HepG2 (cell line): Measurements from ENCODE around the gene FBLIM1. TPM values are rescaled to one million over a fixed set of nuclear protein-coding genes. Genes with fewer than 3 reads are reported as not detected.

Experiments
- AGO2 ChIP-seq: fragments of 200-400 bp; formaldehyde crosslinking; optimal IDR thresholded peaks from 2 replicates; pipeline ENCODE3; 2017; ENCODE audit warnings: mild to moderate bottlenecking, low read depth, low read length, moderate library complexity
- HMG20A ChIP-seq: IDR thresholded peaks from 2 replicates; pipeline ENCODE4 v1.6.1; 2016; ENCODE audit warnings: borderline replicate concordance
- MEIS2 ChIP-seq: sonication (generic); formaldehyde crosslinking; IDR thresholded peaks from 2 replicates; pipeline ENCODE4 v1.9.0; 2021; ENCODE audit warnings: mild to moderate bottlenecking, missing genetic modification reagents
- NFYC ChIP-seq: IDR thresholded peaks from 2 replicates; pipeline ENCODE4 v1.6.1; 2016; ENCODE audit warnings: missing genetic modification reagents, missing compliant biosample characterization
- PTBP1 ChIP-seq: fragments of 200-400 bp; formaldehyde crosslinking; IDR thresholded peaks from 2 replicates; pipeline ENCODE4 v1.6.1; 2018; ENCODE audit warnings: low read length, low read depth; ENCODE audit not compliant: poor library complexity, severe bottlenecking
- RXRB ChIP-seq: IDR thresholded peaks from 2 replicates; pipeline ENCODE4 v1.6.1; 2016; ENCODE audit warnings: borderline replicate concordance, missing genetic modification reagents, missing compliant biosample characterization
- SP5 ChIP-seq: IDR thresholded peaks from 2 replicates; pipeline ENCODE4 v1.6.1; 2016; ENCODE audit warnings: low read depth, borderline replicate concordance
- ZC3H13 ChIP-seq: sonication (generic); formaldehyde crosslinking; IDR thresholded peaks from 2 replicates; pipeline ENCODE4 v1.8.1; 2023; ENCODE audit warnings: mild to moderate bottlenecking, missing genetic modification reagents, moderate library complexity
- ZNF513 ChIP-seq: sonication (generic); formaldehyde crosslinking; conservative IDR thresholded peaks from 2 replicates; pipeline ENCODE4 v1.5.0; 2020; ENCODE audit warnings: missing genetic modification reagents
- ZNF646 ChIP-seq: sonication (generic); formaldehyde crosslinking; IDR thresholded peaks from 2 replicates; pipeline ENCODE4 v1.9.0; 2021; ENCODE audit warnings: mild to moderate bottlenecking, missing genetic modification reagents
- ZNF746 ChIP-seq: sonication (generic); formaldehyde crosslinking; IDR thresholded peaks from 2 replicates; pipeline ENCODE4 v1.8.0; 2022; ENCODE audit warnings: mild to moderate bottlenecking, missing genetic modification reagents
- ZNF788 ChIP-seq: sonication (generic); formaldehyde crosslinking; IDR thresholded peaks from 2 replicates; pipeline ENCODE4 v1.5.0; 2020; ENCODE audit warnings: mild to moderate bottlenecking, missing genetic modification reagents, borderline replicate concordance
- polyA plus RNA-seq, 8 experiments: library from polyadenylated mRNA; depleted of rRNA in 3 of 8; stranded (reverse) in 7 of 8; unstranded in 1 of 8; fragments of >200 nt; fragmentation: Illumina TruSeq in 4 of 8; extraction: Trizol in 4 of 8; gene quantifications; 2 replicates each; pipeline versions ENCODE4 v1.2.1 to v1.2.3, GENCODE V29; 2011 to 2016; ENCODE audit warnings: low read depth in 4 of 8, missing spikeins in 1 of 8, mixed read lengths in 1 of 8; ENCODE audit not compliant: insufficient read depth in 1 of 8
- total RNA-seq, 5 experiments: library from RNA; depleted of rRNA; stranded (reverse); fragments of >200 nt; fragmentation: Illumina TruSeq; extraction: Trizol; gene quantifications; 2 replicates each; pipeline ENCODE4 v1.2.3, GENCODE V29; 2016; ENCODE audit warnings: low read depth in 1 of 5
- TF ChIP-seq, protein P1 (sequence below): sonication (generic); formaldehyde crosslinking; IDR thresholded peaks from 2 replicates; pipeline ENCODE4 v1.4.0; 2020; ENCODE audit warnings: missing genetic modification reagents, borderline replicate concordance
- TF ChIP-seq, protein P2 (sequence below): IDR thresholded peaks from 2 replicates; pipeline ENCODE4 v1.6.1; 2016; ENCODE audit warnings: missing compliant biosample characterization, missing genetic modification reagents, borderline replicate concordance

FBLIM1 gene
- total and polyA plus RNA-seq, 2 of the 13 experiments (the other 11 are each of a cell fraction or from before 2014, with no cell fraction given), result 10.6 to 23.0 TPM

DNA sequence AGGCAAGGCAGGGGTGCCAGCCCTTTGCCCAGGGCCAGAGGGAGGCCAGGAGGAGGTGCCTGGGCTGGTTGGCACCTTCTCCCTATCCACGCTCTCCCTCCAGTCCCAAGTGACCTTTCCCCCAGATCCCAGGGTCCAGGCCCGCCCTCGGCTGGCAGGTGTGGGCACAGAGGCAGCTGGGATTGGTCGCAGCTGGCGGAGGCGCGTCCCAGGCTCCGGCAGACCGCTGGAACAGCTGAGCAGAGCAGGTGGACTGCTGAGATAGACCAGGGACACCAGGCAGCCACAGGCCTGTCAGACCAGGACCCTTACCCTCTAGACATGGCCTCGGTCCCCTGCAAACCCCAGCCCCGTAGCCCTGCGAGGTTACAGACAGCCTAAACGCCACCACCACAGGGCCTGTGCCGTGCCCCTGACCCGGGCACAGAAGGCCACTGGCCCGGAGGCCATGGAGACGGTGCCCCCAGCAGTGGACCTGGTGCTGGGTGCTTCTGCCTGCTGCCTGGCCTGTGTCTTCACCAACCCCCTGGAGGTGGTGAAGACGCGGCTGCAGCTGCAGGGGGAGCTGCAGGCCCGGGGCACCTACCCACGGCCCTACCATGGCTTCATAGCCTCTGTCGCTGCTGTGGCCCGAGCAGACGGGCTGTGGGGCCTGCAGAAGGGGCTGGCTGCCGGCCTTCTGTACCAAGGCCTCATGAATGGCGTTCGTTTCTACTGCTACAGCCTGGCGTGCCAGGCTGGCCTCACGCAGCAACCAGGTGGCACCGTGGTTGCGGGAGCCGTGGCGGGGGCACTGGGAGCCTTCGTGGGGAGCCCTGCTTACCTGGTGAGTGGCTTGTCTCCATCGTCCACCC is 22.3 kb upstream of the FBLIM1 start, which contains the start of gene SLC25A34 (continued):
- no peak for TF ChIP-seq ZNF513 (CRISPR knock-in tag)
- TF ChIP-seq PTBP1, result no peak
- TF ChIP-seq ZNF788 (CRISPR knock-in tag), result 0 out of 2 replicates have a peak, but pooled peaks have one; percentile 27
- TF ChIP-seq RXRB (CRISPR knock-in tag), result peak; percentile 94
- 0 out of 2 replicates have a peak, but pooled peaks have one; percentile 29 for TF ChIP-seq ZC3H13 (CRISPR knock-in tag)
- TF ChIP-seq SP5 (CRISPR knock-in tag), result 0 out of 2 replicates have a peak, but pooled peaks have one; percentile 35
- TF ChIP-seq HMG20A (CRISPR knock-in tag), result no peak
- peak; percentile 58; the same call in 1 of the 2 replicates for TF ChIP-seq NFYC (CRISPR knock-in tag)
- TF ChIP-seq, protein P1, sequence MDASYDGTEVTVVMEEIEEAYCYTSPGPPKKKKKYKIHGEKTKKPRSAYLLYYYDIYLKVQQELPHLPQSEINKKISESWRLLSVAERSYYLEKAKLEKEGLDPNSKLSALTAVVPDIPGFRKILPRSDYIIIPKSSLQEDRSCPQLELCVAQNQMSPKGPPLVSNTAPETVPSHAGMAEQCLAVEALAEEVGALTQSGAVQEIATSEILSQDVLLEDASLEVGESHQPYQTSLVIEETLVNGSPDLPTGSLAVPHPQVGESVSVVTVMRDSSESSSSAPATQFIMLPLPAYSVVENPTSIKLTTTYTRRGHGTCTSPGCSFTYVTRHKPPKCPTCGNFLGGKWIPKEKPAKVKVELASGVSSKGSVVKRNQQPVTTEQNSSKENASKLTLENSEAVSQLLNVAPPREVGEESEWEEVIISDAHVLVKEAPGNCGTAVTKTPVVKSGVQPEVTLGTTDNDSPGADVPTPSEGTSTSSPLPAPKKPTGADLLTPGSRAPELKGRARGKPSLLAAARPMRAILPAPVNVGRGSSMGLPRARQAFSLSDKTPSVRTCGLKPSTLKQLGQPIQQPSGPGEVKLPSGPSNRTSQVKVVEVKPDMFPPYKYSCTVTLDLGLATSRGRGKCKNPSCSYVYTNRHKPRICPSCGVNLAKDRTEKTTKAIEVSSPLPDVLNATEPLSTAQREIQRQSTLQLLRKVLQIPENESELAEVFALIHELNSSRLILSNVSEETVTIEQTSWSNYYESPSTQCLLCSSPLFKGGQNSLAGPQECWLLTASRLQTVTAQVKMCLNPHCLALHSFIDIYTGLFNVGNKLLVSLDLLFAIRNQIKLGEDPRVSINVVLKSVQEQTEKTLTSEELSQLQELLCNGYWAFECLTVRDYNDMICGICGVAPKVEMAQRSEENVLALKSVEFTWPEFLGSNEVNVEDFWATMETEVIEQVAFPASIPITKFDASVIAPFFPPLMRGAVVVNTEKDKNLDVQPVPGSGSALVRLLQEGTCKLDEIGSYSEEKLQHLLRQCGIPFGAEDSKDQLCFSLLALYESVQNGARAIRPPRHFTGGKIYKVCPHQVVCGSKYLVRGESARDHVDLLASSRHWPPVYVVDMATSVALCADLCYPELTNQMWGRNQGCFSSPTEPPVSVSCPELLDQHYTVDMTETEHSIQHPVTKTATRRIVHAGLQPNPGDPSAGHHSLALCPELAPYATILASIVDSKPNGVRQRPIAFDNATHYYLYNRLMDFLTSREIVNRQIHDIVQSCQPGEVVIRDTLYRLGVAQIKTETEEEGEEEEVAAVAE (CRISPR knock-in tag), result no peak
- no peak for TF ChIP-seq ZNF646
- peak; percentile 21 for TF ChIP-seq AGO2
- 0 out of 2 replicates have a peak, but pooled peaks have one; percentile 26 for TF ChIP-seq MEIS2 (CRISPR knock-in tag)
- TF ChIP-seq, protein P2, sequence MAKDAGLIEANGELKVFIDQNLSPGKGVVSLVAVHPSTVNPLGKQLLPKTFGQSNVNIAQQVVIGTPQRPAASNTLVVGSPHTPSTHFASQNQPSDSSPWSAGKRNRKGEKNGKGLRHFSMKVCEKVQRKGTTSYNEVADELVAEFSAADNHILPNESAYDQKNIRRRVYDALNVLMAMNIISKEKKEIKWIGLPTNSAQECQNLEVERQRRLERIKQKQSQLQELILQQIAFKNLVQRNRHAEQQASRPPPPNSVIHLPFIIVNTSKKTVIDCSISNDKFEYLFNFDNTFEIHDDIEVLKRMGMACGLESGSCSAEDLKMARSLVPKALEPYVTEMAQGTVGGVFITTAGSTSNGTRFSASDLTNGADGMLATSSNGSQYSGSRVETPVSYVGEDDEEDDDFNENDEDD, result 0 out of 2 replicates have a peak, but pooled peaks have one; percentile 23
- TF ChIP-seq ZNF746 (CRISPR knock-in tag), result no peak
